Measurements from ENCODE around the gene LAMA5.

- TF ChIP-seq CTCF (IDR thresholded peaks at IDR 0.05; ENCODE audit: control extremely low read depth in 1 of 3, insufficient read depth in 1 of 3, low read depth in 1 of 3, low read length in 3 of 3) = no peak
- no peak for TF ChIP-seq TEAD4 (IDR thresholded peaks at IDR 0.05; ENCODE audit: low read depth, low read length)
- no peak for TF ChIP-seq YY1 (IDR thresholded peaks at IDR 0.05; ENCODE audit: low read depth, low read length)
- no peak for TF ChIP-seq EGR1 (IDR thresholded peaks at IDR 0.05; ENCODE audit: borderline replicate concordance, low read depth, low read length)
- no peak for TF ChIP-seq EZH2 (IDR thresholded peaks at IDR 0.05; ENCODE audit: low read depth, low read length, severe bottlenecking)
- no peak for TF ChIP-seq JUND (IDR thresholded peaks at IDR 0.05; ENCODE audit: low read length)
These were observed 12.2 kb downstream of the LAMA5 start for GRCh38 chr20:62354811-62355341.

All from H1 (cell line).